Jurkat, Clone E6-1 (cell line): Measurements from ENCODE around the gene DNAH9.

Source experiments
- DNase-seq: peaks from one replicate; pipeline ENCODE4 v3.0.0-alpha.2; 2011; ENCODE audit warnings: low read depth, low spot score
- H3K4me3 ChIP-seq: 2 replicates; pipeline ENCODE4 v1.5.1; 2011; ENCODE audit warnings: mild to moderate bottlenecking, low read length, control low read depth, moderate library complexity

DNAH9 gene

DNA sequence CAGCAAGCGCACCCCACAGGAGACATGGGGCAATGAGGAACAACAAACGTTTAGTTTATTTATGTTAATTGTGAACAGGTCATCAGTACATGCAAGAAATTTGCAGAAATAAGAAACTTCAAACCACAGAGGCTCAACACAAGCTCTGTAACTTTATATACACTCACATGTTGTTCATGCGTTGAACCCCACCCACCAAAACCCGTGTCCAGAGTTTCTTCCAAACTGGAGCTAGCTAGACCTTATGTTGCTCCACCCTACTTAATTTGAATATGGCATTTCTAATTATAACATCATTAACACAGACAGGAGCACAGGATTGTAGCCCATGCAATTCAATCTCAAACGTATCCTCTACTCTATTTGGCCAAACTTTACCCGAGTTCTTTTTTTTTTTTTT is 206.9 kb downstream of the DNAH9 start:
- no peak overlapping the region for H3K4me3 ChIP-seq
- DNase-seq, result no peak

- no peak for DNase-seq
- no peak overlapping the region for H3K4me3 ChIP-seq
These were observed 207.7 kb downstream of the DNAH9 start for GRCh38 chr17:11805952-11806351.

- DNase-seq, result no peak
- H3K4me3 ChIP-seq, result no peak overlapping the region
These were observed 209.3 kb downstream of the DNAH9 start for GRCh38 chr17:11807606-11808005.

GRCh38 chr17:11813278-11813677 is 215.0 kb downstream of the DNAH9 start:
- DNase-seq, result no peak
- H3K4me3 ChIP-seq, result no peak overlapping the region

- no peak overlapping the region for H3K4me3 ChIP-seq
- DNase-seq, result no peak
These were observed 215.6 kb downstream of the DNAH9 start for GRCh38 chr17:11813871-11814270.

- no peak overlapping the region for H3K4me3 ChIP-seq
- no peak for DNase-seq
These were observed 216.5 kb downstream of the DNAH9 start for GRCh38 chr17:11814655-11815262.

DNA sequence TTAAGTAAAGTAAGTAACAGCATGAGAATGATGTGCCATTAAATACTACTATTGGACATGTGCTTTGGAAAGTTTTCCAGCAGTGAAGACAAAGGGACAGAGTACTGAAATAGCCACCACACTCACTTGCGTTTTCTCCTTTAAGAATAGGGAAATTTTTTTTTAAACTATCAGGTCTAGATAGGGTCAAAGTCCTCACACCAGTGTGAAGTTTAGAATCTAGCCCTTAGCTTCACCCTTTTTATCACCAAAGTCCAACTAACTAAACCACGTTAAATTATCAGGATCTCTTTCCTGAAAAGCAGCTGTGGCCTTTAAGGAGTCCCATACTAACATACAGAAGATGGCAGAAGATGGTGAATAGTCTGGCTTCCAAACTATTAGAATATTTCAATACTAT is 218.1 kb downstream of the DNAH9 start:
- DNase-seq, result no peak
- H3K4me3 ChIP-seq, result no peak overlapping the region

GRCh38 chr17:11823862-11824261 is 225.6 kb downstream of the DNAH9 start:
- no peak for DNase-seq
- H3K4me3 ChIP-seq, result no peak overlapping the region

- no peak for DNase-seq
- H3K4me3 ChIP-seq, result no peak overlapping the region
These were observed 227.4 kb downstream of the DNAH9 start for GRCh38 chr17:11825572-11826209.

DNA sequence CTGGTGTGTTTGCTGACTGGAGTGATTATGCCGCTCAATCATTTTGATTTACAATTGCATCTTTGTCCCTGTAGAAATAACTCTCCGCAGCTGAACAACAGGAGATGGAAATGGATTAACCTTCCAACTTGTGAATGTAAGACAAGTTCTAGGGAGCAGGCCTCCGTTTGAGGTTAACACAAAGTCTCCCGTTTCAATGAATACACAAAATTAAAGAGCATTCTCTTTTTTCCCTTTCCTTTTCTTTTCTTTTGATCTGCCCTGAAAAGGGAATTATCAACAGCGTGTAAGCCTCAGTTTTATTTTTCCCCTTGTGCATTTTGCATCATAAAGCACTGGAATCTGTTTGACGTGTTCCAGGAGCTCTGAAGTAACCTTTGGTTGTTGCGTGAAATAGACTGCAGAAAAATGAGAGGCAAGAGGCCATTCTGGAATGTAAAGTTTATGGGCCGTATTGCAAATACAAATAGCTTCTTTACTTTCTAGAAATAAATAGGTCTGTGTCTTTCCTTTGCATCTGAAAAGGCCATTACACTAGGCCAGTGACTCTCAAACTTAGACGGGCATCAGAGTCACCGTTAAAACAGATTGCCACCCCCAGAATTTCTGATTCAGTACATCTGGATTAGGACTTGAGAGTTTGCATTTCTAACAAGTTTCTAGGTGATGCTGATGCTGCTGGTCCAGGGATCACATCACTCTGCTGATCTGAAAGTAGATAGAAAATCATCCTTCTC is 234.3 kb downstream of the DNAH9 start:
- no peak for DNase-seq
- no peak overlapping the region for H3K4me3 ChIP-seq

GRCh38 chr17:11836508-11836907 is 238.2 kb downstream of the DNAH9 start:
- no peak overlapping the region for H3K4me3 ChIP-seq
- no peak for DNase-seq

GRCh38 chr17:11840052-11840451 is 241.8 kb downstream of the DNAH9 start:
- DNase-seq, result no peak
- no peak overlapping the region for H3K4me3 ChIP-seq

- no peak for DNase-seq
- no peak overlapping the region for H3K4me3 ChIP-seq
These were observed 242.6 kb downstream of the DNAH9 start for GRCh38 chr17:11840831-11841230.

DNA sequence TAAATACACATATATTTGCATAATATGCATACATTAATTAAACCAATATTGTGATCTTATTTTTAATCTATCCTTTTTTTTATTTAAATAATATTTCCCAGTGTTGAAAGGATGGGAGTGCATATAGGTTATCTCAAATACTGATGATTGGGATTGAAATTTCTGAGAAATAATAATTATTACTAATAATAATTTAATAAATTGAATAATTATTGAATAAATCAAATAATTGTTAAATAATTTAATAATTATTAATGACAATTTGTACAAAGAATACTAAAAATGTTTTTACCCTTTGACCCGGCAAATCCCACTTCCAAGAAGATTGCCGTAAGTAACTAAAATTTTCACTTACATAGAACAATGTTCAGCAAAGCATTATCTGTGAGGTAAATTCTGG is 250.1 kb downstream of the DNAH9 start:
- no peak for DNase-seq
- H3K4me3 ChIP-seq, result no peak overlapping the region

DNA sequence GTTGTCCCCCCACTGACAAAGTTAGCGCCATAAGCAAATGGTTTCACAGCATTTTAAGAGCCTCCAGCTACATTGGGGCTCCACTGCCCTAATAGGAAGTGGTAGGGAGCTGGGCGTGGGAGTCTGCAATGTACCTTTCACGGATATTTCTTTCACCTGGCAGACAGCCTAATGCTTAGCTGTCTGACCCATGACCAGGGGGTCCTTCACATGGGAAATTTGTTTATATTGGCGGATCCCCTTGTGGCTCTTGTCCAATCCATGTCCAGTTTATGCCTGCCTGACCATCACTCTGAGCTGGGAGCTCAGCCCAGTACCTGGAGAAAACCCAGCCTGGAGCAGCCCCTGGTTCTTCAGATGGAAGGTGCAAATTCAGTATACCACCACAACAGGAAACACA is 254.0 kb downstream of the DNAH9 start:
- no peak overlapping the region for H3K4me3 ChIP-seq
- no peak for DNase-seq

GRCh38 chr17:11852912-11853311 is 254.6 kb downstream of the DNAH9 start:
- DNase-seq, result no peak
- no peak overlapping the region for H3K4me3 ChIP-seq

DNA sequence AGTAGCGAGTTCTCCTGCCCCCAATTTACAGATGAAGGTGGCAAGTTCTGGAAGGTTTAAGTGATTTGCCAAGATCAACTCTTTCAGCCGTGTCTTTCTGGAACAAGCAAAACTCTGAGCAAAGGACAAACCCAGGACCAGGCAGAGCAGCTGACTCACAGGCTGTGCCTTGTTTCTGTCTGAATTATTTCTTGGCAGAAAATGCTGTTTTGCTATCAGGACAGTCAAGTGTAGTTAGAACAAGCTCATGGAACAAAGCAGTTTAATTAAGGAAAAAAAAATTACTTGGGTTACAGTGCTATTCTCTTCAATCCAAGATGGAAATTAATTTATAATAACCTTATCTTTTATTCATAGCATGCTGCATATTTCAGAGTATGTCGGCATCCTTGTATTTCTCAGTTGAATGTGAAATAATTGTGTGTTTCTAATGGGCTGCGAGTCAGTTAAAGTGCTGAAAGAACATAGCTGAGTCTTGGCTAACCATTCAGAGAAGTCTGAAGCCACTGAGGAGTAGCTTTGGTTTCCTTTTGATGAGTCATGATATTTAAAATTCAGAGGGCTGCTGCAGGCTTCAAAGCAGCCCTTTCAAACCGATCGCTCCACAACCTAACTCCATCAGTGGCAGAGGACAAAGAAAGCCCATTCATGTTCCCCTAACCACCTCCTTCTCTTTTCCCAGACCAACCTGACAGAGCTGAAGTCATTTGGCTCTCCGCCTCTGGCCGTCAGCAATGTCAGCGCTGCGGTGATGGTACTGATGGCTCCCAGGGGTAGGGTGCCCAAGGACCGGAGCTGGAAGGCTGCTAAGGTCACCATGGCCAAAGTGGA is 255.3 kb downstream of the DNAH9 start:
- no peak overlapping the region for H3K4me3 ChIP-seq

DNA sequence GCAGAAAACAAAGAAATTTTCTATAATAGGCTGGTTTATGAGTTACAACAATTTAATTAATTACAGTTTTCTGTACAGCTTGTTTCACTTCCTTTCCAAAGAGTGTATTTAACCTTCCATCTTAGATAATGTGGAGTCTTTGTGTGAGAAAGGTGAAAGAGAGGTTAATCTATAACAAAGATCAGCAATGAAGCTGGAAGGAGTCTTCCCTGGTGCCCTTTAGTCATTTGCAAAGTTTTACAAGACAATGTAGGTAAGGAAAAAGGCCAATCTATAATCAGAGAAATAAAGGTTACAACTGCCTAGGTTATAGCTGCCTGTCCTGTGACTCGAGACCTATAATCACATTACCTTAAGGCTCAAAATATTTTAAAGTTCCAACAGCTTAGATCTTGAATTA is 257.0 kb downstream of the DNAH9 start:
- DNase-seq, result no peak

More for the DNA sequence above, 255.3 kb downstream of the DNAH9 start:
- DNase-seq, result no peak

GRCh38 chr17:11857006-11857405 is 258.7 kb downstream of the DNAH9 start:
- H3K4me3 ChIP-seq, result no peak overlapping the region
- no peak for DNase-seq

More for the DNA sequence above, 257.0 kb downstream of the DNAH9 start:
- no peak overlapping the region for H3K4me3 ChIP-seq
